Choroid plexus epithelial cell (primary cell): Measurements from ENCODE around the gene PCNT.
A peak's percentile ranks its signal among the peaks of the same experiment; 100 is the strongest.

Source experiments
- DNase-seq: peaks from one replicate; pipeline ENCODE4 v3.0.0-alpha.2; 2010; ENCODE audit warnings: low read depth
- H3K4me3 ChIP-seq: 2 replicates; pipeline ENCODE4 v1.5.1; 2011; ENCODE audit warnings: low read depth, mild to moderate bottlenecking, control low read depth, low read length, moderate library complexity
- CTCF ChIP-seq: conservative IDR thresholded peaks from 2 replicates; pipeline ENCODE4 v1.5.1; 2011; ENCODE audit warnings: low read depth, mild to moderate bottlenecking, control low read depth, inconsistent platforms, low read length, moderate library complexity

Gene PCNT

DNA sequence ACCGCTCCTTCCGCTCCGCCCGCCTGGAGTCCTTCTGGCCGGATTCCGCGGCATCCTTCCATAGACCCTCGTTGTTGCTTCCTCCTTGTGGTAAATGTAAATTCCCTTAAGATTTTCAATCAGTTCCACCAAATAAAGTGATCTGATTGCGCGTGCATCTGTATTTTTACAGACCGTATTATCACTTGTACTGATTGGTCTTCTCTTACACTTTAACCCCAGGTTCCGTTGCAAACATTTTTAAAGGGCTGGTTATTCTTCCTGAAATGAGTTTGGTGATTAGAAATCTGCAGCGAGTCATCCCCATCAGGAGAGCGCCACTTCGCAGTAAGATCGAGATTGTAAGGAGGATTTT lies 37.3 kb upstream of the PCNT start:
- TF ChIP-seq CTCF = no peak
- H3K4me3 ChIP-seq = peak overlapping the region; percentile 80
- no peak for DNase-seq

- no peak overlapping the region for H3K4me3 ChIP-seq
Measured at GRCh38 chr21:46287541-46287940, 36.4 kb upstream of the PCNT start.

DNA sequence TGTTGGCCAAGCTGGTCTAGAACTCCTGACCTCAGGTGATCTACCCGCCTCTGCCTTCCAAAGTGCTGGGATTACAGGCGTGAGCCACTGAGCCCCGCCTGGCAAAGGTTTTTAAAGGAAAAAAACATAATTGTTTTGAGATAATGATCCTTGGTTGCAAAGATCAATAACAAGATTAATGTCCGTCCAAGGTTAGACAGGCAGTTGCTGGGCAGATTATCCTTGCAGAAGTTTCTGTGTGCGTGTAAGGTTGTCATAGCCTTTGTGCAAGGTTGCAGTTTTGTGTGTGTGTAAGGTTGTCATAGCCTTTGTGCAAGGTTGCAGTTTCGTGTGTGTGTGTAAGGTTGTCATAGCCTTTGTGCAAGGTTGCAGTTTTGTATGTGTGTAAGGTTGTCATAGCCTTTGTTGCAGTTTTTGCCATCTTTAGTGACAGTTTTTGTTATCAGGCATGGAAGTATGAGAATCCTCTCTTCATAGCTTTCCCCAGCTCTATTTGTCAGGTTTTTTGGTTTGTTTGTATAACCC lies 34.2 kb upstream of the PCNT start:
- no peak for DNase-seq
- no peak for TF ChIP-seq CTCF
- no peak overlapping the region for H3K4me3 ChIP-seq

More at GRCh38 chr21:46287541-46287940, 36.4 kb upstream of the PCNT start:
- no peak for TF ChIP-seq CTCF
- DNase-seq = no peak

DNA sequence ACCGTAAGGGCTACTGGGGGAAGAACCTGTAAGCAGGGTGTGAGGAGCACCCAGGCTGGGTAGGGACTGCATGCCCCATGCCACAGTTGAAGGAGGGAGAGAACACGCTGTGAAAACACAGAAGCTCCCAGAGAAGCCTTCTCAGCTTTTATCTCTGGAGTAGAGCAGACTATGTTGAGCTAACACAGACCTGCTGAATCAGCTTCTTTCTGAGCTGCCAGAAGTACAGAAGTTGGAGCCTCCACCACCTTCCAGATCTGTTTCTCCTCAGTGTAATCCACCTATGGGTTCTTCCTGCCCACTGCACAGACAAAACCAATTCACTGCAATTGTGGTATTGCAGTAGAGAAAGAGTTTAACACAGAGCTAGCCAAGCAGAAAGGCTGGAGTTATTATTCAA lies 32.4 kb upstream of the PCNT start:
- DNase-seq = no peak
- TF ChIP-seq CTCF = no peak
- H3K4me3 ChIP-seq = no peak overlapping the region

DNA sequence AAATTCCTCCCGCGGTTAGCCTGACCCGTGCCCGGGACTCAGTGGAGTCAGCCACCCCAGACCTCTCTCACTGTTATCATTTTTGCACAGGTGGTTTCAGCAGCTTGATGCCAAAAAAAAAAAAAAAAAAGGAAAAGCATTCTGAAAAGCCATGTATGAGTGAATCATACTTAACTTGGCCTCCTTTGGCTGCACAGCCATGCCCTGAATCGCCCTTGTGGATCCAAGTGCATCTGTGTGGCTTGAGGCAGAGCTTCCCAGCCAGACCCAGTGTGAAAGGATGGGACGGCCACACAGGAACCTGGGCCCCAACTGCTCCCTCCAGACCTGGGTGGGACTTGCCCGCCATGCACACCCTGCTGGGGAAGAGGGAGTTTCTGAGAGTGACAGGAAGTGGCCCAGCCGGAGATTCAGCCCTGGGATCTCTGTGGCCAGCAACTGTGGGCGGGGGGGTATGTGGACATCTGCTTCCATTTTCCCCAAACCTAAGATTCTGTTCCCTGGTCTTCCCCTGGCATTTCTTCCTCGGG lies 29.2 kb upstream of the PCNT start:
- no peak overlapping the region for H3K4me3 ChIP-seq
- TF ChIP-seq CTCF = no peak
- peak; percentile 69 for DNase-seq

- DNase-seq = peak; percentile 62
- no peak for TF ChIP-seq CTCF
- H3K4me3 ChIP-seq = no peak overlapping the region
Measured at GRCh38 chr21:46295177-46295770, 28.7 kb upstream of the PCNT start.
